ENCODE data around the gene CSHL1.
"Not testable (repeated sequence)": the region's sequence is repeated elsewhere in the genome, so short reads cannot be mapped to it uniquely, and the experiment has no call there.

CSHL1 gene

DNA sequence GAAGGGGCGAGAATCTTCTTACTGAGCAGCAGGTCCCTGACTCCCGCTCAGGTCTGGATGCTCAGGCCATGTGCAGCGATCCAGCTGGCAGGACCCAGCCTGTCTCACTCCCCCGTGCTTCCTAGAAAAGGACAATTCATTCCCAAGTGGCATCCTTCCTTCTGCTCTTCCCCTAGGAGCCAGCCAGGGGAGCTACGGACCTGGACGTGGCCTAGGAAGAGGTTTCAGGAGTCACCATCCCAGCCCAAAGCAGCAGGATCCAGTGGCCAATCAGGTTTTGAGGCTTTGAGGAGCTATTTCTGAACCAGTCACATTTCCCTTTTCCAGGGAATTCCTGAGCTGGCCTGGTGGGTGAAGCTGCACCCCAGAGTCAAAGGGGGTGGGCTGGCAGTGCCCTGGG lies 28.8 kb upstream of the CSHL1 start:
- no peak for DNase-seq

DNA sequence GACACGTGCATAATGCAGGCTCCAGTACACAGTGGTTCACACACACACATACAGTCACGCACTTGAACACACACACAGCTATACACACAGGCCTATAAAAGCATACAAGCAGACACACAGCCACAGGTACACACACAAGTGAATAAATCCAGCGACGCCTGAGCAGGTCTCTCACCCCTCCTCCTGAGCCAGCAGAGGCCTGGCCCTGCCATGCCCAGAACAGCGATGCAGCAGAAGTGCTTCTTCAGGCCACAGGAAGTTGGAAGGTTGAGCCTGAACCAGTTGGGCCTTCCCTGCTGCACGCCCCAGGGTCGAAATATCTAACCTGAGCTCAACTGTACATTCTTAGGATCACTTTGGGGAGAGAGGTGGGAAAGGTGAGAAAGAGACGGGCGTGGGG lies 28.3 kb upstream of the CSHL1 start:
- DNase-seq, result no peak

DNA sequence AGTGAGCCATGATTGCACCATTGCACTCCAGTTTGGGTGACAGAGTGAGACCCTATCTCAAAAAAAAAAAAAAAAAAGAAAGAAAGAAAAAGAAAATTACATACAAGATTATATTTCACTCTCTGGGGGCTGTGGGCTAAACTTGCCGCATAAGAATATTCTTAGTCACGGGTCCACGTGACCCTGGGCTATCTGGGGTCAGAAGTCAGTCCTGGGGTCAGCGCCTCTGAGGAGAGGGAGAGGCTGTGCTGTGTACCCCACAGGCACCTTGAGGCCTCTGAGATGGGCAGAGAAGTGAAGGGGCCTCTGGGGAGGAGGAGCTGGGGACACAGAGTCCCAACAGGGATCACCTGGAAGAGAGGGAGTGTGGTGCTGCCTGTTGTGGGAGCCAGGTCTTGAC lies 26.9 kb upstream of the CSHL1 start:
- no peak for DNase-seq

DNA sequence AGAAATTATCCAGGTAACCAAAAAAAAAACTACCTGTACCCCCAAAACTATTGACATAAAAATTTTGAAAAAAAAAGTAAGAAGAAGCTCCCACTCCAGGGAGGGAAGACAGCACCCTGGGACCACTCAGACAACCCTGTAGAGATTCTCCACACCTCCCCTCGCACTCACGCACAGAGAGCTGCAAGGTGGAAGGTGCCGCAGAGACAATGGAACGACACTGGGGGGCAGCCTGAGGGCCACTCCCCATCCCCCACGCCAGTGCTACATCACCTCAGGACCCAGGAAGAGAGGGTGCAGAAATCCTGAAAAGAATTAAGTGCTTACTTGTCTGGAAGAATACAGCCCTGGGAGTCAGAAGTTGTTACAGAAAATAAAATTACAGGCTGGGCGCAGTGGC lies 26.3 kb upstream of the CSHL1 start:
- DNase-seq, result no peak

DNA sequence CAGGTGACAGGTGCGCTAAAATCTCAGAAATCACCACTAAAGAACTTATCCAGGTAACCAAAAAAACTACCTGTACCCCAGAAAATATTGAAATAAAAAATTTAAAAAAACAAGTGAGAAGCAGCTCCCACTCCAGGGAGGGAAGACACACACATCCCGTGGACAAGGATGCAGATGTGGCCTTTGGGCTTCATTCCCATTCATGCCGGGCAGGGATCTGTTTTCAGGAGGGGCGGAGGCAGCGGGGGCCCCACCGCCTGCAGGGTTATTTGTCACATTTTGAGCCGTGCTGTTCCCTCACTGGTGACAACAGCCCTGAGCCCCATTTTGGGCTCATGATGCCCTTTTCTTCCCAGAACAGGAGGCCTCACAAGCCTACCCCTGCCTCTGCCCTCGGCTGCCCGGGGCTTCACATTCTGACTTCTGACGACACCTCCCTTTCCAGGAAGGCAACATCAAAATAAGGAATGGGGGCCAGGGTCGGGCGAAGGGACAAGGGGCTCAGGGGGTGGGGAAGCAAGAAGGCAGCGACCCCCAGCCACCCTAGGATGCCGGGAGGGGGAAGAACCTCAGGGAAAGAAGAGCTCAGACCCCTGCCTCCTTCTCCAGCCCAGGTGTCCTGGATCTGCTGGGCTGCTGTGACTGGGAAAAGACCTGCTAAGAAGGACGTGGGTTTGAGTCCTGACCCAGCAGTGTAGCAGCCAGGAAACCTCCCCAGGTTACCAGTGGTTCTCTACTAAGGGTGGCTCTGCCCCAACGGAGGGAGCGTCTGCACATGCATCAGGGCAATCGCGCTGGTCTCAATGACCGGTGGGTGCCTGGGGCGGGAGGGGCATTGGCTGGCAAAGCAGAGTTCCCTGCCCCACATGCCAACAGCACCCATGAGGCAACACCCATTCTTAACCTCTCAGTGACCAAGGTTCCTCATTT lies 23.4 kb upstream of the CSHL1 start:
- DNase-seq, result no peak

DNA sequence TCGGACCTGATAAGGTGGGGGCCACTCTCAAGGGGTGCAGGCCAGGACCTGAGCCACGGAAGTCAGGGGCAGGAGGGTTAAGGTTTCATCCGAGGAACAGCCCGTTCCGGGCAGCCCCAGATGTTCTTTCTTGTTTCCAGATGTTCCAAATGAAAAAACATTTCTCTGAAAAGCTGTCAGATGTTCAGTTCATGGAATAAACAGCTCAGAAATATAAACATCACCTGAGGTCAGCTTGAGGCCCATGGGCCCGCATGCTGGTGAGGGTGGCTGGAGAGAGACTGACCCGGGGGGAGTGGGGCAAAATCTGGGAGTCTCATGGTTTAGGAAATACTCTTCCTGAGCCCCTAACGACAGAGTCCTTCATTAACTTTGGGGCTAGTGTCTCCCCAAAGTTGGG lies 22.5 kb upstream of the CSHL1 start:
- no peak for DNase-seq

DNA sequence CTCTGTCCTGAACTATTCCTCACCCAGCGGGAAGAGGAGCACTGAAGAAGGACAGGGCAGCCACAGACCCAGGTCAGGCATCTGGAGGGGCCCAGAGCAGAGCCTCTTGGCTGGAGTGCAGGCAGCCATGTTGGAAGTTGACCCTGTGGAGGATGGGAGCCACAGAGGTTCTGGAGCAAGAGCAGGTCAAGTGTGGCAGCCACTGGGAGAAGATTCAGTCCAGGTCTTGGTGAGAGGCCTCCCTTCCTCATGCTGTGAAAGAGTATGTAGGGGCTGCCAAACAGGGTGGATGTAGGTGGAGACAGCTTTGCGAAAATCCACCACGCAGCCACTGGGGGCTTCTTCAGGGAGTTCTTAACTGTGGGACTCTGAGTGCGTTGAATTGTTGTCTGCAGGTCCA lies 21.7 kb upstream of the CSHL1 start:
- no peak for DNase-seq

DNA sequence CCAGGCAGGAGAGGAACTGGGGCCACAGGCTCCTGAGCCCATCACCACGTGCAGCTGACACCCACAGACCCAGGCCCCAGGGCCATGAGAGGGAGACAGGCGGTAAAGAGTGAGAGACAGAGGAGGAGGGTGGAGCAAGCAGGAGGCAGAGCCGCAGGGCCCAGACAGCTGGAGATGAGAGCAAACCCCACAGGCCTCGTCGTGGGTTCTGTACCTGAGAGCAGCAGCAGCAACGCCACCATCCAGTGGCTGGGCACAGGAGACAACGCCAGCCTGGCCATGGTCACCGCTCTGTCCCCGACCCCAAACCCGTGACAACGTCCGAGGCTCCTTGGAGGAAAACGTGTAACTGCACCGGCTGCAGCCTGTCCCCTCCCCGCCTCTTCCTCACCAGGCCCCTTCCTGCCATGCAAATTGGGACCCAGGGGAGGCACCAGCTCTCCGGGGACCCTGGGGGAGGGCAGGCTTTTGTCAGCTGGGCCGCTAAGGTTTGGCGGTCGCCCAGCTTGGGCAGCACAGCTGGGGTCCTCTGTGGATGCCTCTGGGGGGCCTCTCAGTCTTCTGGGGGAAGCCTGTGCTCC lies 21.0 kb upstream of the CSHL1 start, which contains the start of gene CD79B:
Gene CD79B, minus strand, starts transcription at position 351 of the 581 bp plus-strand sequence. Its CDS starts 70 bp downstream, at position 281.
- DNase-seq, result no peak

DNA sequence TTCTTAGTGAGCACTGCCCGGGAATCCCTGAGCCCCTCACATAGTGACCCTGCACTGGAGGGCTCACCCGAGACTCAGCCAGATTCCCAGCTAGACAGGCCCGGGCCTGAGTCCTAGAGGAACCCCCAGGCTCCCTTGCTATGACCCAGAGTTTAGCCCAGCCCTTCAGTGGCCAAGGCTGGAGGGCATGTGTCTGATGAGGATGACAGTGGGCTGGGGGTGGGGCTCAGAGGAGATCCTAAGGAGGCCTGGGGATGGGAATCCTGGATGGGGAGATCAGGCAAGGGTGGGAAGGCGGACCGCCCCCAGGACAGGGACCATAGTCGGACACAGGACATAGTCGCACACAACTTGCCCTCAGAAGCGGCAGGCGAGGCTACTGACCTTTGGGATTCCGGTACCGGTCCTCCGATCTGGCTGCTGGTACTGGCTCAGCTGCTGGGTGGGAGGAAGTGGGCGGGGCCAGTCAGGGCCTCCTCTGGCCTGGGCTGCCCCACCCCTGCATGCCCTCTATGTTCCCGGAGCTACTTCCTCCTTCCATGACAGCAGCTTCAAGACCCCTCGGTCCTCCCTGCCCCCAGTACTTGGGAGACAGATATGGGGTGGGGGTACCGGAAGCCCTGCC lies 20.0 kb upstream of the CSHL1 start:
- DNase-seq, result no peak

DNA sequence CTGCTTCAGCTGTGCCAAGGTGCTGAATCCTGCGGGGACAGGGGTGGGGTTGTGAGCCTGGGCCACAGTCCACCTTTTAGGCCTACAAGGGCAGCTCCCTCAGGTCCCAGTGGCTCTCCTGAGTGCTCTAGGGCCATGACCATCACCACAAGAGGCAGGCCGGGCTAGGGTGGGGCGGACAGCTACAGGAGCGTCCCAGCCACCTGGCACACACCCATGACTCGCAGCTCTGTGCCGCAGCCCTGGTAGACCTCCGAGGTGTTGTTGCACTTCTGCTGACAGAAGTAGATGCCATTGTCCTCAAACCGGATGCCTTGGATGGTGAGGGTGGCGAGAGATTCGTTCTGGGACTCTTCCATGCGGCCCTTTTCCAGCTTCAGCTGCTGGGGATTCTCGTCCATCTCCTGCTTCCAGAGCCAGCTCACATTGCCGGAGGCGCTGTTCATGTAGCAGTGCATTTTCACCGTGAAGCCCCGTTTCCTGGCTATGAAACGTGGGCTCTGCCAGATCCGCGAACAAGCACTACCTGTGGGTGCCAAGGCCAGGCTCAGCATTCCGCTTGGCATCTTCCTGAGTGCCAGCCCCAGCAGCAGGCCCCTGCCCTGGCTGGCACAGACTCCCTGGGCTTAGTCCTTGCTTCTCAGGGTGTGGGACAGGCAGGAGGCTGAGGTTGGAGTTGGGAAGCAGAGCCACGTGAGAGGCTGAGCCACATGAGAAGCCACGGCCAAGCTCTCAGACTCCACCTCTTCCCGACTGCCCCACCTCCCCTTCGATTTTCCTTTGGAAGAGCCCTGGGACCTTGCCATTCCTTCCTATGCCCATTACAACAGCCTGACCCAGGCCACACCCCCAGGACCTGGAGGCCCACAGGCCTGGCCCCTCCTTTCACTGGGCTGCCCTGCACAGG lies 19.1 kb upstream of the CSHL1 start:
- DNase-seq, result no peak

DNA sequence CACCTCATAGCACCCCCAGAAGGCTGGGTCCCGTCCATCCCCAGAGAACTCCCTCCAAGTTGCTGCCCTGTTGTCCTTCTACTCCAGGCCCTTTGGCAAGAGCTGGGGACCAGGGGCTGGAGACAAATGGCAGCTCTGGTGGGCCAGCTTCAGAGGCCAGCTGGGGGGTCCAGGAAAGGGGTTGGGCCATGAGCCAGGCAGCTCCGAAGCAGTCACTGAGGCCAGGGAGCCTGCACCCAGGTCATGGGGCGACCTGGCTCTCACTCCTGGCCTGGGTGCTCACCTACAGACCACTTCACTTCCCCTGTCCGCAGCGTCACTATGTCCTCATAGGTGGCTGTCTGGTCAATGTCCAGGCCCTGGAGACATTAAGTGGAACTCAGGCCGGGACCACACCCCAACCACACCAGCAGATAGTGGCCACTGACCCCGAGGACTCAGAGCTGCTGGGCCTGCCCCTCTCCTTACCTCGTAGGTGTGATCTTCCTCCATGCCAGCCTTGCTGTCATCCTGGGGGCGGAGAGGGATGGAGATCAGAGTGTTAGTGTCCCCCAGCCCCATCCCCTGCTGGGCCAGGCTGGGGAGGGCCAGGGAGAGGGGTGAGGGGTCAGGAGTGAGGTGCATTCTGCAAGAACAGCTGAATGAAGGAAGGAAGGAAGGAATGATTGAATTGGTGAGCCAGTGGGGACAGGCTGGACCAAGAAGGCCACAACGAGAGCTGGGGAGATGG lies 18.1 kb upstream of the CSHL1 start:
- no peak for DNase-seq

DNA sequence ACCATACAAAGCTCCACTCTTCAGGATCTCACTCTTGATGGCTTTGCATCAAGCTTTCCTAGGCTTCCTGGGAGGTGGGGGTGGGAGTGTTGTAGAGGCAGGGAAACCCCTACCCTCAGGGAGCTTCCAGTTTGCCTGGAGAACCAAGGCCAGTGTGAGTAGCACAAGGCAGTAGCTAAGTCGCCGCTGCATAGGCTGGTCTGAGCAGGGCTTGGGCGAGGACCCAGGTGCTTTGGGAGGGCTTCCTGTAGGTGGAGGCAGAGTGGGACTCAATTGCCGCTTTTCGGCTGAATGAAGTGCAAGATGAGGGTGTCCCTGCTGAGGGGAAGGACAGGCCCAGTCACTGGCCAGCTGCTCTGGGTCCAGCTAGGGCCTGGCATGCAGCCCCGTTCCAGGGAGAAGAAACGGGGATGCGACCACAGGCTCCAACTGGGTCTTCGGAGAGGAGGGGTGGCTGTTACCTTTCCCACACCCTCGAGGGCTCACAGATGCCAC lies 17.2 kb upstream of the CSHL1 start:
- no peak for DNase-seq

DNA sequence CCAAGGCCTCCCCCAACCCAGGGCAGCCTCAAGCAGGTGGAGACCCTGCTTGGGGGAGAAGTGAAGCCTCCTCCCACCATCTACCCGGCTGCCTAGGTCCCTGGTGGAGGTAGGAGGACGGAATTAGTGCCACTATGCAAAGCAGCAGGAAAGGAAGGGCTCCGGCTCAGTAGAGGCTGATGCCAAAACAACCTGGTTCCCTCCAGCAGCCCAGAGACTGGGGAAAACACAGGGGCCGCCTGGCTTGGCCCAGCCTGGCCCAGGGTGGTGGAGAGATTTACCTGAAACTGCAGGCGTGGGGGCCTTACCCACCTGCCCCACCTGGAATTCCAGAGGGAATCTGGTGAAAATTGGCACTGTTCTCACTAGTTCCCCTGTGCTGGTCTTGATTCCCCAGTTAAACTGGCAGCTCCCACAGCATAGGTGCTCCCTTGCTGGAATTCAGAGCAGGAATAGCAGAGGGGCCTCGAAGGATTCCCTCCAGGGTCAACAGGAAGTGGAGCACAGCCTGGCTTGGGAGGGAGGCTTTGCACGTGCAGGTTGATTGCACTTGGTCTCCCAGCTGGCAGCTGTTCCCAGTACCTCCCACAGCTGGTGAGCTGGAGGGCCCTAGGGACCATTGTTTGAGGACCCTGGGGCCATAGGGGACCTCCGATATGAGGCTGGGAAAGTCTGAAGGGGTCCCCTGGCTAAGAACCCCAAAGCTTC lies 16.6 kb upstream of the CSHL1 start:
- DNase-seq, result no peak

DNA sequence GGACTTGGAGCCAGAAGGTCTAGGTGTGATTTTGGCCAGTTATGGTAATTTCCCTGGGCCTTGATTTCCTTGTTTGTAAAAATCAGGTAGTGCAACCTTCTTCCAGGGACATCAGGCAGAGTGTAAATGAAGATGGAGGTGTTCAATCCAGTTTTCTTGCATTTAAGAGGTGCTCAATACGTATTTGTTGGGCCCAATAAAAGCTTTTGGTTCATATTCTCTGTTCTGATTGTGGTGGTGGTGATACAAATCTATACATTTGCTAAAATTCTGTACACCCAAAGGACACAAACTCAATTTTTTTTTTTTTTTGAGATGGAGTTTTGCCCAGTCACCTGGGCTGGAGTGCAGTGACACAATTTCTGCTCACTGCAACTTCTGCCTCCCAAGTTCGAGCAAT lies 15.1 kb upstream of the CSHL1 start:
- no peak for DNase-seq

DNA sequence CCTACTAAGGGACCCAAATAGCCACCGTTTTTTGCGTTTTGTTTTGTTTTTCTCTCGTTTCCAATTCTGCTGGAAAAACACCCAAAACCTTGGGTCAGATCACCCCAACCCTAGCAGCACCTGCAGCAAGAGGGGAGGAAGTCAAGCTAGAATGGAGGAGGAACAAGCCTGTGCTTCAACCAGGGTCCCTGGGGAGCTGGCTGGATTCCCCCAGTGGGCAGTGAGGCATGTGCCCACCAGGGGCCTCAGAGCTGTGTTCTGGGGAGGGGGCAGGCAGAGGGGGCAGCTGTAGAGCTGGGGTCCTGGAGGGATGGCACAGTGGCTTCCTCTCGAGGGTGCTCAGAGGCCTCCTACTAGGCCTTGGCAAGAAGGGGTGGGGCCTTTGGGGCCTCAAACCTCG lies 14.6 kb upstream of the CSHL1 start:
- DNase-seq, result no peak

DNA sequence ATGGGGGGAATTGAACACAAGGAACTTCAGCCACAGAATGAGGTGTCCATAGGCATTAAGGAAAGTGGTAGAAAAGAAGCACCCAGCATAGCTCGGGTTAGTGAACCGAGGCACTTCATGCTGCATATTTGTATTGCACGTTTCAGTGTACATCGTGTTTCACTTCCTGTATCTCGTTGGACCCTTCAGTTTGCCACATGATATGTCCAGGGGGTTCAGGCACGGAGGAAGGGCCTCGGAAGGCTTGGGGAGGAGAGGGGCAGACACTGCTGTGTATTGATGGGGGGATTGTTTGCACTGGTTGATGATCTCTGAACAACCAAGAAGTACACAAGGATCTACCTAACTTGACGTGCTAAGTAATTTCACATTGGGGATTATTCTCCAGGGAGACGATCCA lies 11.3 kb upstream of the CSHL1 start:
- not testable (repeated sequence) for DNase-seq

DNA sequence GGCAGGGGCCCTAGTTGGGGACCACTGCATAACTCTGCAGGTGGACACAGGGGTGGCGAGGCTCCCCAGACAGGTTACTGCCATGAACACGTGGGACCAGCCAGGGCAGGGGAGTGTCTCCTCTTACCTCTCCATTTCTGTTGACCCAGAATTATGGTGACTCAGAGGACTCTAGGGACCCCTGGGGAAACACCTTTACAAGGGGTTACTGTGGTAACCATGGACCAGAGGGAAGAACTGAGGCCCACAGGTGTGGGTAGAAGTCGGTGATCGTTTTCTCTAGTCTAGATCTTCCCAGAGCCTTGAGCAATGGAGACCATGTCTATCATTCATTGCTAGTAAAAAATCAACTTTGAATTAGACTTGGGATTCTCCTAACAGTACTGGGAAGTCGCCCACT lies 9.7 kb upstream of the CSHL1 start:
- not testable (repeated sequence) for DNase-seq

DNA sequence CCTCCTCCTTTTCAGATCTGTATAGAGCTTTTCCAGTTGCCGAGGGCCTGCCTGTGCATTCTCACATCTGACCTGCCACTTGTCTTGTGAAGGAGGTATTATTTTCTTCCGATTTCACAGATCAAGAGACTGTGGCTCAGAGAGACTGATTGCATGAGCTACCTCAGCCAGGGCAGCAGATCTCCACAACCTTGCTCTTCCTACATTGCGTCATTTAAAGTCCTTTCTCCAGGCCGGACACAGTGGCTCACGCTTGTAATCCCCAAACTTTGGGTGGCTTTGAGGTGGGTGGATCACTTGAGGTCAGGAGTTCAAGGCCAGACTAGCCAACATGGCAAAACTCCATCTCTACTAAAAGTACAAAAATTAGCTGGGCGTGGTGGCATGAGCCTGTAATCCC lies 9.0 kb upstream of the CSHL1 start:
- DNase-seq, result not testable (repeated sequence)

DNA sequence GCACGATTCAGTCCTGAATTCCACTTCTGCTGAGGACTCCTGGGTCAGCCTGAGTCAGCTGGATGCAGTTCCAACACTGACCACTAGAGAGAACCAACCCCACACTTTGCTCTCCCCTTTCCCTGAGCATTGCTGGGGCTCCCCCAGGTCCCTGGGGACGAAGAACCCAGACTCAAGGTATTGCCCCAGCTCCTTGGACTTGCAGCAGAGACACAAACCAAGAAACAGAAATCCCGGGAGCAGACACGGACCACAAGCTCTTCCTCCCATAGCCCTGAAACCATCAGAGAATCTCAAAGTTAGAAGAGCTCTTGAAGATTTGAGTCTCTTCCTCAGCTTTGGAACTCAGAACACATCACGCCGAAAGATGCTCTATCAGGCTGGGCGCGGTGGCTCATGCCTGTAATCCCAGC lies 8.3 kb upstream of the CSHL1 start:
- DNase-seq, result no peak

DNA sequence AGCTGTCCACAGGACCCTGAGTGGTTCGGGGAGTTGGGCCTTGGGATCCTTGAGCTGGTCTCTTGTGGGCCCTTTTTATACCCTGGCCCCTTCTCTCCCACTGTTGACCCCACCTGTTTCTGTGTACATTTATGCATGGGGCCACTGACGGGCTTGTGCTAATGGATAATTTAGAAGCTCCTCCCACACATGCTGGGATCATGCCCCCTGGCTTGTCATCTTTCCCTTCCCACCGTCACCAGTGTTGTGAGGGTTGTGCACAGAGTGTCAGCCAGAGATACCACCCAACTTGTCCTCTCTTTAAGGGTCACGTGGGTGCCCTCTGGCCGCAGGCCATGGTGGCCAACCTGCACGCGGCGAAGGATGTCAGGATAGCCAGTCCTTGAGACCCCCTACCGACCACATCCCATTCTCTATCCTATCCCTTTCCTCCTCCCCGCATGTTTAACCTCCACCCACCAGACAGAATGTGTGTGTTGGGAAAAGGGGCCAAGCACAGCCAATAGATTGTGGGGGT lies 7.8 kb upstream of the CSHL1 start, which contains the start of gene GH1:
Gene GH1, minus strand, starts transcription at position 51 of the 517 bp plus-strand sequence. CDS start 63 bp downstream, outside the sequence.
- not testable (repeated sequence) for DNase-seq

DNA sequence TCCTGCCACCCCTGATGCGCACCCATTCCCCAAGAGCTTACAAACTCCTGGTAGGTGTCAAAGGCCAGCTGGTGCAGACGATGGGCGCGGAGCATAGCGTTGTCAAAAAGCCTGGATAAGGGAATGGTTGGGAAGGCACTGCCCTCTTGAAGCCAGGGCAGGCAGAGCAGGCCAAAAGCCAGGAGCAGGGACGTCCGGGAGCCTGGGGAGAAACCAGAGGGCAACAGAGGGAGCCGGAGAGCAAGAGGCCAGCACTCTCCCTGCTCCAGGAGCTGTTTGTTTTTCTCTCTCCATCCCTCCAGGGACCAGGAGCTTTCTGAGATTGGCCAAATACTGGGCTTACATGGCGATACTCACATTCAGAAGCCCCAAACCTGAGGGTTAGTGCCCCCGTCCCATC lies 7.2 kb upstream of the CSHL1 start:
- DNase-seq, result no peak
